Gastroesophageal sphincter (tissue), 3 donors: ENCODE results near the gene SMIM12.

ENCODE experiments used
- CTCF ChIP-seq, 4 experiments: fragments of 200-600 bp in 2 of 4; fragments of 450-650 bp in 2 of 4; sonication (generic) in 1 of 4; IDR thresholded peaks; one replicate each; pipeline ENCODE4 v1.5.1; 2017 to 2019; ENCODE audit warnings: antibody characterized with exemption in 4 of 4, mild to moderate bottlenecking in 2 of 4, moderate library complexity in 2 of 4
- EP300 ChIP-seq: sonication (generic); formaldehyde crosslinking; IDR thresholded peaks from one replicate; pipeline ENCODE4 v1.6.1; 2017; ENCODE audit warnings: antibody characterized with exemption, mild to moderate bottlenecking
- POLR2A ChIP-seq, 2 donors: fragments of 450-650 bp; IDR thresholded peaks; one replicate each; pipeline ENCODE4 v1.6.1; 2017; ENCODE audit warnings: antibody characterized with exemption in 2 of 2, mild to moderate bottlenecking in 2 of 2, moderate library complexity in 1 of 2

DNA sequence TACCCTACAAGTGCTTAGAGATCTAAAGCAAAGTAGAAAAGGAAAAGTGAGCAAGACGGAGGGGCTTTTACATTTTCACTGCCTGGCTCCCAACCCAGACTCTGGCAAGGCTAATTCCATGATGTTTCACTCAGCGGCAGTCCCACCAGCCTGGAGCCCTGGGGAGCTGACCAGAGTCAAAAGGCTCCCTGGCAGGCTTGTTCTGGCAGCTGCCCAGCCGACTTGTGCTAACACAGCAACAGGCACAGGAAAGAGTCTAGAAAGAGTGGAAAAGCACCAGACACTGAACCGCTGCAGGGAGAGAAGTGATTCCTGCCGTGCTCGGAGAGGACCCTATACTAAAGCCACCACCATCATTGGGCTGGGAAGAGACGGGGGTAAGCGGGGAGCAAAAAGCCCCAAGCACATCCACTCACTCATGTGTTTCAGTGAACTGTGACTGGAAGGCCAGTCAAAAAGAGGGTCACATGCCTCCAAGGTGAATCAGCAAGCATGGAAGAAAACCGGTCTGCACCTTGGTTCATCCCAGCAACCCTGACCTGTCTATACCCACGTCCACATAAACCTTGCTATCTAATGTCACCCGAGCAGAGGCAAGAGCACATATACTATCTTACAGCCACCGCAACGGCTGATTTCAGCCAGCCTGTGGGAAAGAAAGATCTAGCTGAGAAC is 8.0 kb downstream of the SMIM12 start:
- TF ChIP-seq POLR2A (IDR thresholded peaks at IDR 0.05) (no peak), EP300 (no peak), CTCF (IDR thresholded peaks at IDR 0.05) (no peak)
